HEK293T (cell line): Measurements from ENCODE around the gene DDX20.

Experiments
- CTCF ChIA-PET: fragments of 350-600 bp; formaldehyde crosslinking; extraction: SDS; loops from one replicate; lab custom pipeline; 2021; ENCODE audit warnings: antibody characterized with exemption, inconsistent platforms; lab: Yijun Ruan, JAX
- POLR2A ChIA-PET: fragments of 350-600 bp; formaldehyde crosslinking; extraction: SDS; loops from one replicate; lab custom pipeline; 2020; ENCODE audit warnings: antibody characterized with exemption, inconsistent platforms; lab: Yijun Ruan, JAX
- DNase-seq: peaks from one replicate; pipeline ENCODE4 v3.0.0; 2012; ENCODE audit warnings: mixed read lengths; ENCODE audit errors: extremely low spot score
- ARNT ChIP-seq: fragments of 450-650 bp; IDR thresholded peaks from 2 replicates; pipeline ENCODE4 v1.6.1; 2017; ENCODE audit warnings: mild to moderate bottlenecking
- BHLHE40 ChIP-seq: fragments of 450-650 bp; IDR thresholded peaks from 2 replicates; pipeline ENCODE4 v1.6.1; 2016; ENCODE audit warnings: mild to moderate bottlenecking, moderate library complexity, borderline replicate concordance
- CTBP1 ChIP-seq: fragments of 450-650 bp; IDR thresholded peaks from 2 replicates; pipeline ENCODE4 v1.6.1; 2016; ENCODE audit warnings: borderline replicate concordance
- ELF4 ChIP-seq: fragments of 450-650 bp; IDR thresholded peaks from 2 replicates; pipeline ENCODE4 v1.6.1; 2017; ENCODE audit warnings: antibody characterized with exemption
- FOXA1 ChIP-seq: fragments of 450-650 bp; IDR thresholded peaks from 2 replicates; pipeline ENCODE4 v1.6.1; 2016; ENCODE audit warnings: mild to moderate bottlenecking
- FOXK2 ChIP-seq: fragments of 450-650 bp; IDR thresholded peaks from 2 replicates; pipeline ENCODE4 v1.6.1; 2016; ENCODE audit warnings: mild to moderate bottlenecking
- FOXM1 ChIP-seq: fragments of 450-650 bp; IDR thresholded peaks from 2 replicates; pipeline ENCODE4 v1.6.1; 2017; ENCODE audit warnings: mild to moderate bottlenecking, borderline replicate concordance
- HDGF ChIP-seq: fragments of 450-650 bp; IDR thresholded peaks from 2 replicates; pipeline ENCODE4 v1.6.1; 2017; ENCODE audit warnings: antibody characterized with exemption, borderline replicate concordance
- L3MBTL2 ChIP-seq: fragments of 450-650 bp; conservative IDR thresholded peaks from 2 replicates; pipeline ENCODE4 v1.6.1; 2016; ENCODE audit warnings: mild to moderate bottlenecking
- LEF1 ChIP-seq: fragments of 450-650 bp; IDR thresholded peaks from 2 replicates; pipeline ENCODE4 v1.6.1; 2017; ENCODE audit warnings: mild to moderate bottlenecking, borderline replicate concordance
- NFRKB ChIP-seq: fragments of 450-650 bp; IDR thresholded peaks from 2 replicates; pipeline ENCODE4 v1.6.1; 2016; ENCODE audit warnings: mild to moderate bottlenecking, moderate library complexity
- PKNOX1 ChIP-seq: fragments of 450-650 bp; IDR thresholded peaks from 2 replicates; pipeline ENCODE4 v1.6.1; 2016
- SP1 ChIP-seq: fragments of 450-650 bp; IDR thresholded peaks from 2 replicates; pipeline ENCODE4 v1.6.1; 2017
- SUZ12 ChIP-seq: fragments of 450-650 bp; IDR thresholded peaks from 2 replicates; pipeline ENCODE4 v1.6.1; 2016; ENCODE audit warnings: mild to moderate bottlenecking
- TARDBP ChIP-seq: fragments of 450-650 bp; IDR thresholded peaks from 2 replicates; pipeline ENCODE4 v1.6.1; 2016
- ZNF384 ChIP-seq: fragments of 450-650 bp; IDR thresholded peaks from 2 replicates; pipeline ENCODE4 v1.6.1; 2016

The DDX20 gene

GRCh38 chr1:111719135-111719534, 36.6 kb upstream of the DDX20 start:
- ChIA-PET CTCF (no interaction called here), POLR2A (interaction anchor here (0.7 to 1.3 kb wide), 2 partner anchors 17 to 211 kb away, joined by 3 to 6 read pairs; no protein-coding TSS in a partner anchor)
- DNase-seq = no peak
- TF ChIP-seq ELF4 = no peak
- TF ChIP-seq NFRKB = no peak
- no peak for TF ChIP-seq CTBP1
- TF ChIP-seq SUZ12 = no peak
- no peak for TF ChIP-seq BHLHE40
- TF ChIP-seq ZNF384 = no peak
- no peak for TF ChIP-seq HDGF
- TF ChIP-seq FOXA1 = no peak
- TF ChIP-seq PKNOX1 = no peak
- TF ChIP-seq FOXK2 = no peak
- no peak for TF ChIP-seq LEF1
- no peak for TF ChIP-seq L3MBTL2
- no peak for TF ChIP-seq TARDBP
- TF ChIP-seq ARNT = no peak
- TF ChIP-seq FOXM1 = no peak

- CTCF ChIA-PET = no interaction called here
- TF ChIP-seq PKNOX1 = no peak
- TF ChIP-seq ARNT = no peak
- TF ChIP-seq NFRKB = no peak
- TF ChIP-seq FOXA1 = no peak
- TF ChIP-seq BHLHE40 = no peak
- TF ChIP-seq FOXM1 = no peak
- TF ChIP-seq SP1 = no peak
- no peak for TF ChIP-seq L3MBTL2
- no peak for TF ChIP-seq HDGF
- no peak for DNase-seq
- POLR2A ChIA-PET = interaction anchor here (0.7 kb wide), 1 partner anchor 16 kb away, joined by 3 read pairs; no protein-coding TSS in a partner anchor
These were observed 36.0 kb upstream of the DDX20 start for GRCh38 chr1:111719674-111720132.

GRCh38 chr1:111720274-111720976, 35.3 kb upstream of the DDX20 start:
- ChIA-PET POLR2A (interaction anchor here (1.1 kb wide), 1 partner anchor 35 kb away, joined by 3 read pairs; the partner anchor contains the start of gene DDX20), CTCF (no interaction called here)
- TF ChIP-seq LEF1 = no peak
- TF ChIP-seq BHLHE40 = no peak
- TF ChIP-seq HDGF = no peak
- no peak for TF ChIP-seq SP1
- TF ChIP-seq TARDBP = no peak
- TF ChIP-seq ELF4 = no peak
- no peak for TF ChIP-seq FOXA1
- DNase-seq = no peak

GRCh38 chr1:111720977-111721786, 34.5 kb upstream of the DDX20 start:
- CTCF ChIA-PET = no interaction called here
- POLR2A ChIA-PET = interaction anchor here (1.1 kb wide), 1 partner anchor 34 kb away, joined by 3 read pairs; the partner anchor contains the start of gene DDX20
- no peak for DNase-seq
- TF ChIP-seq TARDBP = no peak
- no peak for TF ChIP-seq NFRKB
- TF ChIP-seq SUZ12 = no peak
- TF ChIP-seq ELF4 = no peak
- TF ChIP-seq FOXK2 = no peak
- no peak for TF ChIP-seq FOXA1
- no peak for TF ChIP-seq BHLHE40

GRCh38 chr1:111723091-111723806, 32.5 kb upstream of the DDX20 start:
- no peak for TF ChIP-seq TARDBP
- TF ChIP-seq PKNOX1 = no peak
- no peak for TF ChIP-seq LEF1
- no peak for TF ChIP-seq L3MBTL2
- no peak for TF ChIP-seq NFRKB
- no peak for TF ChIP-seq BHLHE40
- TF ChIP-seq CTBP1 = no peak
- no peak for TF ChIP-seq ARNT
- no peak for TF ChIP-seq FOXM1
- no peak for TF ChIP-seq HDGF
- no peak for TF ChIP-seq ELF4
- no peak for TF ChIP-seq ZNF384
- TF ChIP-seq FOXK2 = no peak
- TF ChIP-seq FOXA1 = no peak
- TF ChIP-seq SP1 = no peak
- TF ChIP-seq SUZ12 = no peak
- CTCF ChIA-PET = no interaction called here
- DNase-seq = no peak
- POLR2A ChIA-PET = no interaction called here
